Subcutaneous abdominal adipose tissue (tissue), 5 donors: Measurements from ENCODE around the gene THRB.

Source experiments
- H3K27ac ChIP-seq: one replicate; pipeline ENCODE4 v1.7.0; 2013; ENCODE audit warnings: low read depth, mild to moderate bottlenecking, inconsistent platforms, low read length, moderate library complexity
- H3K27me3 ChIP-seq, 5 donors: one replicate each; pipeline ENCODE4 v1.7.0; 2013; ENCODE audit warnings: low read length in 5 of 5, inconsistent platforms in 1 of 5; ENCODE audit not compliant: control insufficient read depth in 5 of 5, insufficient read depth in 4 of 5
- H3K36me3 ChIP-seq, 5 donors: one replicate each; pipeline ENCODE4 v1.7.0; 2013; ENCODE audit warnings: low read length in 5 of 5; ENCODE audit not compliant: control insufficient read depth in 5 of 5, insufficient read depth in 5 of 5
- H3K4me1 ChIP-seq, 5 donors: one replicate each; pipeline ENCODE4 v1.7.0; 2013; ENCODE audit warnings: low read length in 5 of 5, mild to moderate bottlenecking in 3 of 5, moderate library complexity in 1 of 5; ENCODE audit not compliant: control insufficient read depth in 5 of 5, insufficient read depth in 5 of 5
- H3K4me3 ChIP-seq, 5 donors: one replicate each; pipeline ENCODE4 v1.7.0; 2013; ENCODE audit warnings: low read length in 5 of 5, low read depth in 1 of 5
- H3K9ac ChIP-seq, 5 donors: one replicate each; pipeline ENCODE4 v1.7.0; 2013; ENCODE audit warnings: low read length in 5 of 5, mild to moderate bottlenecking in 4 of 5, moderate library complexity in 3 of 5
- H3K9me3 ChIP-seq, 5 donors: one replicate each; pipeline ENCODE4 v1.7.0; 2013; ENCODE audit warnings: low read length in 5 of 5; ENCODE audit not compliant: control insufficient read depth in 5 of 5
- donor health status: healthy.
- donor health status: healthy.
- donor health status: healthy.
- donor health status: healthy.
- donor health status: healthy.

The THRB gene

DNA sequence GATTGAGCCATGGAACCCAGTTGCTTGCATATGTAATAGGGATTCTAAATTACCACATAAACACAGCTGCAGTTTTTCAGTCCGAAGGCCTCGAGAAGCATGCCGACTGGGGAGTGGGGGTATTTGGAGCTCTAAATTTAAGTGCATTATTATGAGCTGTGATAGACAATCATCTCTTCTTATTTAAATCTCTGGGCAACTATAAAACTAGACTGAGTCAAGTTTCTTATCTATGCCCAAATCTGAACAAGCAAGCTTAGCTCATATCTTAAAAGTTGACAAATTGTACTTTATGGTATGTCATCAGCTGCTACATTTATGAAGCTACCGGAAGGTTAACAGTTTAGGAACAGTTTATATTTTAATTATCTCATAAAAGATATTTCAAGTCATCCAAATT is 19.5 kb upstream of the THRB start:
- no peak overlapping the region for H3K27ac ChIP-seq
- H3K9ac ChIP-seq: no peak overlapping the region
- H3K9me3 ChIP-seq: no peaks in the 10 kb centered on the region
- H3K36me3 ChIP-seq: no peaks in the 10 kb centered on the region
- peaks cover 0 to 1% (median 0%) of the 10 kb centered on the region in 5 donors for H3K4me1 ChIP-seq
- H3K4me3 ChIP-seq: no peak overlapping the region
- H3K27me3 ChIP-seq: no peaks in the 10 kb centered on the region

GRCh38 chr3:24513463-24513862 is 18.8 kb upstream of the THRB start:
- Histone ChIP-seq H3K27ac (no peak overlapping the region), H3K9ac (no peak overlapping the region), H3K4me3 (no peak overlapping the region), H3K4me1 (no peaks in the 10 kb centered on the region), H3K36me3 (no peaks in the 10 kb centered on the region), H3K27me3 (no peaks in the 10 kb centered on the region), H3K9me3 (no peaks in the 10 kb centered on the region)

- Histone ChIP-seq H3K4me1 (peaks cover 0 to under 1% (median 0%) of the 10 kb centered on the region in 5 donors), H3K36me3 (no peaks in the 10 kb centered on the region), H3K9me3 (no peaks in the 10 kb centered on the region), H3K27ac (no peak overlapping the region), H3K27me3 (no peaks in the 10 kb centered on the region), H3K9ac (no peak overlapping the region), H3K4me3 (no peak overlapping the region)
Measured at GRCh38 chr3:24512564-24513197, 18.0 kb upstream of the THRB start.

DNA sequence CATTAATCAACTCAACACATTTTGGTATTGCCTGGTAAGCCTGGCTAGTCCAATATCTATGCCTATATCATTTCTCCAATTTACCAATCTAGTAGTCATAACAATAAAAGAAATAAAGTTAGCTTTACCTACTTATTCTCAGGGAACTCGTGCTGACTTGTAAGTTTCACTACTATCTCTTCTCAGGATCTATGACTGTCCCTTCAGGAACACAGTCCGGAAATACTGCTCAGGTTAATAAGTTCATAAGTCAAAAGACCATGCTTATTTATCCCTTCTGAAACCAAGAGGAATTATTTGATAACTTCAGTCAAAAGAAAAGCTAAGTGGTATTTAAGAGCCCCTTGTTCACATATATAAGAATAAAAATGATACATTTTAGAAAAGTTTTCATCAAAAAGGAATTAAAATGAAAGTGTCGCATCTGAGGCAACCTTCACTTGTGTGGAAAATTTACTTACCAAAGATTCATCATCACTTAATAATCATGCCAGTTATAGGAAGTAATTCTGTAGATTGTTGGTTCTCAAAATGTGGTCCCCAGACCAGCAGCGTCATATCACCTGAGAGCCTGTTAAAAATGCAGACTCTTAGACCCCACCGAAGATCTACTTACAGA is 15.5 kb upstream of the THRB start:
- Histone ChIP-seq H3K36me3 (no peaks in the 10 kb centered on the region), H3K27ac (no peak overlapping the region), H3K4me3 (no peak overlapping the region), H3K27me3 (no peaks in the 10 kb centered on the region), H3K9ac (no peak overlapping the region), H3K9me3 (no peaks in the 10 kb centered on the region), H3K4me1 (peaks cover 0 to 4% (median 0%) of the 10 kb centered on the region in 5 donors)

DNA sequence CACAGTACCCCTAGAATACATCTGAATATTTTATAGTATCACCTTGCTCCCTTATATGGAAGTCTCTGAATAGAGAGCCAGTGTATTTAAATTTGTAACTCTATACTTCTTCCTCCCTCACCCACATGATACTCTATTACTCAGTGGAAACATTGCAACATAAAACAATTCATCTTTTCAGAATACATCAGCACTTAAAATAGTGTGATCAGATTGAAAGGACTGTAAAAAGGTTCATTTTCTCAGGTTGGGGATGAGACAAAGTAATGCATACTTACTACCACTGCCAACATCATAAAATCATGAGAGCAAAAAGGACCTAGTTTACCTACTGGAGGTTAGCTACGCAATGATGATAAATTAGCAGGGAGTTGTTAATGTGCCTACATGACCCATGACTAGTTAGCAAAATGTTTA is 13.8 kb upstream of the THRB start:
- no peaks in the 10 kb centered on the region for H3K9me3 ChIP-seq
- H3K9ac ChIP-seq: no peak overlapping the region
- H3K27ac ChIP-seq: no peak overlapping the region
- no peaks in the 10 kb centered on the region for H3K36me3 ChIP-seq
- no peak overlapping the region for H3K4me3 ChIP-seq
- no peaks in the 10 kb centered on the region for H3K27me3 ChIP-seq
- peaks cover 0 to 4% (median 0%) of the 10 kb centered on the region in 5 donors for H3K4me1 ChIP-seq

GRCh38 chr3:24507776-24508422 is 13.2 kb upstream of the THRB start:
- Histone ChIP-seq H3K4me3 (no peak overlapping the region), H3K27ac (no peak overlapping the region), H3K9me3 (no peaks in the 10 kb centered on the region), H3K9ac (no peak overlapping the region), H3K4me1 (peaks cover 0 to 4% (median 0%) of the 10 kb centered on the region in 5 donors), H3K27me3 (no peaks in the 10 kb centered on the region), H3K36me3 (no peaks in the 10 kb centered on the region)

GRCh38 chr3:24506966-24507775 is 12.5 kb upstream of the THRB start:
- H3K27ac ChIP-seq: no peak overlapping the region
- peaks cover 0 to 4% (median 0%) of the 10 kb centered on the region in 5 donors for H3K4me1 ChIP-seq
- no peaks in the 10 kb centered on the region for H3K27me3 ChIP-seq
- no peaks in the 10 kb centered on the region for H3K9me3 ChIP-seq
- H3K36me3 ChIP-seq: no peaks in the 10 kb centered on the region
- no peak overlapping the region for H3K4me3 ChIP-seq
- H3K9ac ChIP-seq: no peak overlapping the region

DNA sequence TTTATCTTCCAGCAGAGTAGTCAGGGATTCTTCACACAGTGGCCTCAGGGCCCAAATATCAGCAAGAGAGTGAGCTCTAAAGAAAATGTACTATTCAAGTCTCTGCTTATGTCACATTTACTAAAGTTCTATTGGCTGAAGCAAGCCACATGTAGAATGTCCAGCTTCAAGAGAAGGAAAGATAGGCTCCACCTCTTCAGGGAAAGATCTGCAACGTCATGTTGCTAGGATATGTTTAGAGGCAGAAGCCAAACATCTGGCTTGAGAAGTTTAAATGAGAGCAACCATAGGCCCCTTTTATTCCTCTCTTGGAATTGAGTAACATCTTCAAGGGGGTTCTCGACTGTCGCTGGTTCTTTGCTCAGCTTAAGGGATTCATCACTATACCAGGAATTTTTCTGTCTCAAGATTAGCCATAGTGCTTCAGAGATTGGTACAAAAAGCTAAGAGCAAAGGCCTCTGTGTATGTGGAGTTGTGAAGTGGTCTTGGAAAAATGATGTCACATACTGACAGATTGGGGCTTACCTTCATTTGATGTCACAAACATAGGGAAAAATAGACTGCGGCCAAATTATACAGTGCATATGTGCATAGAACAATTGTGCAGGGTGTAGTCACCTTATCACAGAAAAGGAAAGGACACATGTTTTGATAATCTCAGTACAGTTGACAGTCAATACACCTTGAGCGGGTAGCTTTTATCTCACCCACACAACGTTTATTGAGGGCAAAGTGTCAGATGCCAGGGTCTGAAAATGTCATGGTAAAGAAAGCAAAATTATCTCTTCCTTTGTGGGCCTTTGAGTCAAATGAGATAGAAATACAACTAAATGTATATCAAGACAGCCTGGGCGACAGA is 11.3 kb upstream of the THRB start:
- no peaks in the 10 kb centered on the region for H3K27me3 ChIP-seq
- H3K9ac ChIP-seq: no peak overlapping the region
- no peaks in the 10 kb centered on the region for H3K9me3 ChIP-seq
- H3K36me3 ChIP-seq: no peaks in the 10 kb centered on the region
- H3K4me3 ChIP-seq: no peak overlapping the region
- no peak overlapping the region for H3K27ac ChIP-seq
- H3K4me1 ChIP-seq: peaks cover 0 to 4% (median 0%) of the 10 kb centered on the region in 5 donors

- peaks cover 0 to 4% (median 0%) of the 10 kb centered on the region in 5 donors for H3K4me1 ChIP-seq
Measured at GRCh38 chr3:24504772-24505171, 10.1 kb upstream of the THRB start.

More at GRCh38 chr3:24504772-24505171, 10.1 kb upstream of the THRB start:
- Histone ChIP-seq H3K4me3 (no peak overlapping the region), H3K27me3 (no peaks in the 10 kb centered on the region), H3K36me3 (no peaks in the 10 kb centered on the region), H3K9ac (no peak overlapping the region), H3K9me3 (no peaks in the 10 kb centered on the region), H3K27ac (no peak overlapping the region)
